ENCODE results near the gene ZRSR2. TPM values are rescaled to one million over a fixed set of nuclear protein-coding genes. Genes with fewer than 3 reads are reported as not detected.

ZRSR2 gene
- total and polyA plus RNA-seq, 2 of the 13 experiments (the other 11 are each of a cell fraction or from before 2014, with no cell fraction given) = 3.6 to 4.9 TPM

DNA sequence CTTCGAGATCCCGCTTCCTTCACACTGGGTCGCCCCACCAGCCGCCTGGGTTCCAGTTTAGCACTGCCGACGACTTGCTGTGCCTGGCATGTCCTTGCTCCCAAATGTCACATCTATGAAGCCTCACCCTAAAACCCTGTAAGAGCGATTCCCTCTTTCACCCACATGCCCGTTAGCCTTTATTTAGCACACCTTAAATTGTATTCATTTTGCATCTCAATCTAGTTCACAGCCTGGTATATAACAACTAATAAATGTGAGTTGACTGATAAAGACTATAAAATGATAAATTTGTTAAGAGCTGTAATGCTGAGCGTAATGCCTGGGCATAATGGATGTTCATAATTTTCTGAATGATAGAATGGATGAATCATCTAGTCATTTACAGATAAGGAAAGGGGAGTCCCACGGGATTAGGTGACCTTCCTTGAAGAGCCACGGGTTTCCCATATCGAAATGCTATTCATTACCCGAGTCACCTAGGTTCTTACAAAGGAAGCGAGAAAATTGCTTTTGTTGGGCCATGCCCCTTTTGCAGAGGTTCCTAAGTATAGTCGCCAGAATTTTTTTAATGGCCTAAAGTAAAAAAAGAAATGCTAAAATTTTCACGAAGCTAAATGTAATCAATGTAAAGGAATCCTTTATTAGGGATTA lies 65.4 kb downstream of the ZRSR2 start (continued):
- TF ChIP-seq, protein P1, sequence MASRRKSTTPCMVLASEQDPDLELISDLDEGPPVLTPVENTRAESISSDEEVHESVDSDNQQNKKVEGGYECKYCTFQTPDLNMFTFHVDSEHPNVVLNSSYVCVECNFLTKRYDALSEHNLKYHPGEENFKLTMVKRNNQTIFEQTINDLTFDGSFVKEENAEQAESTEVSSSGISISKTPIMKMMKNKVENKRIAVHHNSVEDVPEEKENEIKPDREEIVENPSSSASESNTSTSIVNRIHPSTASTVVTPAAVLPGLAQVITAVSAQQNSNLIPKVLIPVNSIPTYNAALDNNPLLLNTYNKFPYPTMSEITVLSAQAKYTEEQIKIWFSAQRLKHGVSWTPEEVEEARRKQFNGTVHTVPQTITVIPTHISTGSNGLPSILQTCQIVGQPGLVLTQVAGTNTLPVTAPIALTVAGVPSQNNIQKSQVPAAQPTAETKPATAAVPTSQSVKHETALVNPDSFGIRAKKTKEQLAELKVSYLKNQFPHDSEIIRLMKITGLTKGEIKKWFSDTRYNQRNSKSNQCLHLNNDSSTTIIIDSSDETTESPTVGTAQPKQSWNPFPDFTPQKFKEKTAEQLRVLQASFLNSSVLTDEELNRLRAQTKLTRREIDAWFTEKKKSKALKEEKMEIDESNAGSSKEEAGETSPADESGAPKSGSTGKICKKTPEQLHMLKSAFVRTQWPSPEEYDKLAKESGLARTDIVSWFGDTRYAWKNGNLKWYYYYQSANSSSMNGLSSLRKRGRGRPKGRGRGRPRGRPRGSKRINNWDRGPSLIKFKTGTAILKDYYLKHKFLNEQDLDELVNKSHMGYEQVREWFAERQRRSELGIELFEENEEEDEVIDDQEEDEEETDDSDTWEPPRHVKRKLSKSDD (CRISPR knock-in tag; IDR thresholded peaks at IDR 0.05; ENCODE audit: low read depth) = no peak

GRCh38 chrX:15856222-15856587 lies 65.9 kb downstream of the ZRSR2 start:
- Histone ChIP-seq H3K4me3 (replicated peaks in 1 of 3; ENCODE audit: insufficient read depth in 1 of 3, low read depth in 2 of 3, low read length in 3 of 3) (peak overlapping the region in 1 of 3 experiments; percentile 47; a peak in 1 of 6 replicates), H3K4me2 (ENCODE audit: low read depth, low read length) (peak overlapping the region; percentile 91), H2AFZ (ENCODE audit: low read length) (no peak overlapping the region), H3K27ac (ENCODE audit: extremely low read length, insufficient read depth, low read length) (no peak overlapping the region), H3K36me3 (replicated peaks in 1 of 2; ENCODE audit: control insufficient read depth in 1 of 2, insufficient read depth in 2 of 2, low read length in 2 of 2) (no peaks in the 10 kb centered on the region), H4K20me1 (ENCODE audit: insufficient read depth, low read length) (no peaks in the 10 kb centered on the region), H3K79me2 (ENCODE audit: insufficient read depth, low read length) (no peaks in the 10 kb centered on the region), H3K27me3 (ENCODE audit: control insufficient read depth in 1 of 2, insufficient read depth in 2 of 2, low read length in 2 of 2) (peaks cover 0 to 3% of the 10 kb centered on the region in 2 experiments; a peak in 1 of 5 replicates), H3K9me3 (ENCODE audit: low read length) (no peaks in the 10 kb centered on the region), H3K9ac (ENCODE audit: insufficient read depth, low read depth, low read length) (no peak overlapping the region), H3K4me1 (ENCODE audit: insufficient read depth, low read length) (peaks cover 22% of the 10 kb centered on the region; the same call in 1 of the 2 replicates)
- FAIRE-seq = no peak
- TF ChIP-seq IRX3 (CRISPR knock-in tag; IDR thresholded peaks at IDR 0.05; ENCODE audit: borderline replicate concordance, low read depth) = no peak
- TF ChIP-seq CBX2 (IDR thresholded peaks at IDR 0.05; ENCODE audit: low read depth, low read length) = no peak
- TF ChIP-seq CBX2 (CRISPR knock-in tag; IDR thresholded peaks at IDR 0.05; ENCODE audit: low read depth) = no peak
- TF ChIP-seq, protein P2, sequence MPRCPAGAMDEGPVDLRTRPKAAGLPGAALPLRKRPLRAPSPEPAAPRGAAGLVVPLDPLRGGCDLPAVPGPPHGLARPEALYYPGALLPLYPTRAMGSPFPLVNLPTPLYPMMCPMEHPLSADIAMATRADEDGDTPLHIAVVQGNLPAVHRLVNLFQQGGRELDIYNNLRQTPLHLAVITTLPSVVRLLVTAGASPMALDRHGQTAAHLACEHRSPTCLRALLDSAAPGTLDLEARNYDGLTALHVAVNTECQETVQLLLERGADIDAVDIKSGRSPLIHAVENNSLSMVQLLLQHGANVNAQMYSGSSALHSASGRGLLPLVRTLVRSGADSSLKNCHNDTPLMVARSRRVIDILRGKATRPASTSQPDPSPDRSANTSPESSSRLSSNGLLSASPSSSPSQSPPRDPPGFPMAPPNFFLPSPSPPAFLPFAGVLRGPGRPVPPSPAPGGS (CRISPR knock-in tag; IDR thresholded peaks at IDR 0.05) = no peak
- no peak for TF ChIP-seq NFKB2 (CRISPR knock-in tag; IDR thresholded peaks at IDR 0.05; ENCODE audit: borderline replicate concordance)
- no peak for TF ChIP-seq CSRNP1 (CRISPR knock-in tag; IDR thresholded peaks at IDR 0.05)
- no peak for TF ChIP-seq ZFP91 (CRISPR knock-in tag; IDR thresholded peaks at IDR 0.05; ENCODE audit: borderline replicate concordance)
- no peak for TF ChIP-seq RFX1 (IDR thresholded peaks at IDR 0.05)
- no peak for TF ChIP-seq ZNF460 (CRISPR knock-in tag; IDR thresholded peaks at IDR 0.05; ENCODE audit: borderline replicate concordance)
- no TSS peak for BruUV-seq (replicated peaks)
- ChIA-PET POLR2A (no interaction called here), CTCF (ENCODE audit: low intra/inter-chr PET ratio, low total read pairs) (no interaction called here)
- WGBS (ENCODE audit: low lambda C conversion rate) = 0% methylated on average over 4 of the region's 4 CpGs
- no peak for ATAC-seq
- DNase-seq (ENCODE audit: low spot score) = no peak
- in situ Hi-C loops (cut with HindIII; ENCODE audit: extremely low pct_ligation_motif_present, low pct_unique_long_range_greater_than_20kb) = no loop called here
- intact Hi-C loops (cut with micrococcal nuclease; ENCODE audit: unreplicated experiment) = loop anchor here (10.0 kb wide), 2 partner anchors 119 to 171 kb away; no protein-coding TSS in a partner anchor

Data from HepG2 (cell line).